IMR-90 (cell line): ENCODE data around the gene MMP21. TPM values are rescaled to one million over a fixed set of nuclear protein-coding genes. Genes with fewer than 3 reads are reported as not detected.

Experiments
- ATAC-seq: fragments of 200-7000 bp; cut with Tn5 transposase; 2 replicates; pipeline ENCODE4 v1.9.1; 2020; ENCODE audit warnings: low read depth, mild to moderate bottlenecking, moderate library complexity
- BruUV-seq: library from RNA; stranded (reverse); fragments of 400-500 nt; replicated peaks from 2 replicates; lab custom pipeline; 2021; lab: Mats Ljungman, UMichigan
- CTCF ChIA-PET: fragments of 300-600 bp; formaldehyde crosslinking; extraction: SDS; loops from one replicate; lab custom pipeline; 2021; ENCODE audit warnings: antibody characterized with exemption; lab: Yijun Ruan, JAX
- POLR2A ChIA-PET: fragments of 300-600 bp; sonication (Branson Sonifier 250); formaldehyde crosslinking; loops from one replicate; lab custom pipeline; 2022; ENCODE audit warnings: antibody characterized with exemption; ENCODE audit not compliant: unreplicated experiment; lab: Charles Lee
- DNase-seq: peaks from one replicate; pipeline ENCODE4 v3.0.0; 2013
- H2AFZ ChIP-seq: replicated peaks from 2 replicates; pipeline ENCODE3; 2013; ENCODE audit warnings: low read length, mild to moderate bottlenecking; ENCODE audit not compliant: poor library complexity
- H2AK5ac ChIP-seq: 2 replicates; pipeline ENCODE4 v1.6.1; 2013; ENCODE audit warnings: low read depth, low read length, inconsistent platforms
- H2AK9ac ChIP-seq: replicated peaks from 2 replicates; pipeline ENCODE3; 2013; ENCODE audit warnings: mild to moderate bottlenecking, low read depth, low read length, moderate library complexity; ENCODE audit not compliant: poor library complexity
- H2BK120ac ChIP-seq: 2 replicates; pipeline ENCODE4 v1.6.1; 2013; ENCODE audit warnings: low read depth, low read length, inconsistent platforms
- H2BK15ac ChIP-seq: 3 replicates; pipeline ENCODE4 v1.6.1; 2013; ENCODE audit warnings: low read depth, low read length, inconsistent platforms
- H2BK20ac ChIP-seq: 2 replicates; pipeline ENCODE4 v1.6.1; 2013; ENCODE audit warnings: low read depth, mild to moderate bottlenecking, inconsistent platforms, low read length, moderate library complexity
- H2BK5ac ChIP-seq: 2 replicates; pipeline ENCODE4 v1.6.1; 2013; ENCODE audit warnings: mild to moderate bottlenecking, low read depth, low read length, inconsistent platforms; ENCODE audit not compliant: poor library complexity, severe bottlenecking
- H3K14ac ChIP-seq: replicated peaks from 2 replicates; pipeline ENCODE4 v1.6.1; 2013; ENCODE audit warnings: low read depth, low read length, inconsistent platforms
- H3K18ac ChIP-seq: 2 replicates; pipeline ENCODE4 v1.6.1; 2013; ENCODE audit warnings: low read depth, low read length, control low read depth
- H3K23ac ChIP-seq: 2 replicates; pipeline ENCODE4 v1.6.1; 2013; ENCODE audit warnings: low read depth, low read length, inconsistent platforms
- H3K27ac ChIP-seq: 2 replicates; pipeline ENCODE4 v1.5.1; 2013; ENCODE audit warnings: mild to moderate bottlenecking, control low read depth, low read length; ENCODE audit not compliant: insufficient read depth
- H3K27me3 ChIP-seq: 2 replicates; pipeline ENCODE4 v1.6.1; 2013; ENCODE audit warnings: low read length; ENCODE audit not compliant: control insufficient read depth, insufficient read depth
- H3K36me3 ChIP-seq: 2 replicates; pipeline ENCODE4 v1.6.1; 2013; ENCODE audit warnings: low read length, mixed read lengths; ENCODE audit not compliant: control insufficient read depth, insufficient read depth
- H3K4ac ChIP-seq: 2 replicates; pipeline ENCODE4 v1.6.1; 2013; ENCODE audit warnings: low read depth, low read length, inconsistent platforms
- H3K4me1 ChIP-seq: 2 replicates; pipeline ENCODE4 v1.6.1; 2013; ENCODE audit warnings: low read length, mixed read lengths; ENCODE audit not compliant: control insufficient read depth, insufficient read depth
- H3K4me2 ChIP-seq: 2 replicates; pipeline ENCODE4 v1.6.1; 2013; ENCODE audit warnings: low read depth, mild to moderate bottlenecking, control low read depth, low read length, moderate library complexity
- H3K4me3 ChIP-seq: 2 replicates; pipeline ENCODE4 v1.5.1; 2013; ENCODE audit warnings: low read depth, mild to moderate bottlenecking, control low read depth, low read length, moderate library complexity; ENCODE audit not compliant: insufficient read depth
- H3K56ac ChIP-seq: 2 replicates; pipeline ENCODE4 v1.6.1; 2013; ENCODE audit warnings: low read length, inconsistent platforms; ENCODE audit not compliant: insufficient read depth; ENCODE audit errors: extremely low read depth
- H3K79me1 ChIP-seq, 2 experiments: 2 replicates each; pipeline ENCODE4 v1.6.1; 2013; ENCODE audit warnings: low read length in 2 of 2, inconsistent platforms in 1 of 2, low read depth in 1 of 2
- H3K9ac ChIP-seq: 2 replicates; pipeline ENCODE4 v1.6.1; 2013; ENCODE audit warnings: low read depth, low read length, control low read depth
- H3K9me1 ChIP-seq: 2 replicates; pipeline ENCODE4 v1.6.1; 2013; ENCODE audit warnings: low read length, inconsistent platforms; ENCODE audit not compliant: insufficient read depth
- H3K9me3 ChIP-seq: 2 replicates; pipeline ENCODE4 v1.6.1; 2013; ENCODE audit warnings: low read length; ENCODE audit not compliant: control insufficient read depth, insufficient read depth
- H4K20me1 ChIP-seq: 2 replicates; pipeline ENCODE4 v1.6.1; 2013; ENCODE audit warnings: low read length, inconsistent platforms; ENCODE audit not compliant: insufficient read depth
- H4K5ac ChIP-seq: 2 replicates; pipeline ENCODE4 v1.6.1; 2013; ENCODE audit warnings: mild to moderate bottlenecking, low read depth, low read length, control low read depth
- H4K8ac ChIP-seq, 2 experiments: 2 replicates each; pipeline ENCODE4 v1.6.1; 2013; ENCODE audit warnings: low read depth in 2 of 2, low read length in 2 of 2, control low read depth in 1 of 2, inconsistent platforms in 1 of 2
- H4K91ac ChIP-seq: 2 replicates; pipeline ENCODE4 v1.6.1; 2013; ENCODE audit warnings: low read depth, low read length, inconsistent platforms; ENCODE audit not compliant: insufficient read depth
- BHLHE40 ChIP-seq: fragments of 150-350 bp; IDR thresholded peaks from 2 replicates; pipeline ENCODE4 v1.6.1; 2016; ENCODE audit warnings: mild to moderate bottlenecking, low read depth, low read length
- CEBPB ChIP-seq: IDR thresholded peaks from 2 replicates; pipeline ENCODE4 v1.6.1; 2012; ENCODE audit warnings: low read depth, low read length, improper control_type of control experiment
- MAFK ChIP-seq: IDR thresholded peaks from 2 replicates; pipeline ENCODE4 v1.6.1; 2012; ENCODE audit warnings: low read depth, low read length, improper control_type of control experiment
- NFE2L2 ChIP-seq: fragments of 150-350 bp; IDR thresholded peaks from 2 replicates; pipeline ENCODE4 v1.6.1; 2016; ENCODE audit warnings: low read depth, mild to moderate bottlenecking, low read length
- RAD21 ChIP-seq: IDR thresholded peaks from 2 replicates; pipeline ENCODE4 v1.6.1; 2012; ENCODE audit warnings: low read length, improper control_type of control experiment
- RCOR1 ChIP-seq: IDR thresholded peaks from 2 replicates; pipeline ENCODE4 v1.6.1; 2012; ENCODE audit warnings: mild to moderate bottlenecking, low read length, improper control_type of control experiment; ENCODE audit not compliant: insufficient replicate concordance
- WGBS, 2 experiments: methylation state at CpG; one replicate each; pipeline versions ENCODE4 v1.1.5 to v1.1.7; 2013; ENCODE audit warnings: missing lambda C conversion rate in 2 of 2; ENCODE audit not compliant: insufficient read length in 1 of 2; ENCODE audit errors: extremely low coverage in 2 of 2; 5-methylcytosine and 5-hydroxymethylcytosine counted together
- dilution Hi-C: fragments of 300-500 bp; cut with HindIII; formaldehyde crosslinking; loops from one replicate; pipeline ENCODE4 v1.14.3; 2018; ENCODE audit warnings: low sequenced_read_pairs; ENCODE audit not compliant: unreplicated experiment
- in situ Hi-C: fragments of 300-500 bp; cut with MboI; formaldehyde crosslinking; loops from 3 replicates; pipeline ENCODE4 v1.14.3; 2019; ENCODE audit warnings: low sequenced_read_pairs, inconsistent platforms, mixed read lengths
- intact Hi-C: fragments of 100-400 bp; cut with micrococcal nuclease; formaldehyde crosslinking; loops from 2 replicates; pipeline ENCODE4 v1.10.0; 2022
- polyA plus RNA-seq, 3 experiments: library from polyadenylated mRNA; depleted of rRNA; stranded (reverse); fragments of >200 nt; gene quantifications; 2 replicates each; pipeline ENCODE4 v1.2.3, GENCODE V29; 2012; ENCODE audit warnings: low replicate concordance in 1 of 3
- total RNA-seq: library from RNA; depleted of rRNA; stranded (reverse); fragments of >200 nt; gene quantifications from 2 replicates; pipeline ENCODE4 v1.2.3, GENCODE V29; 2012

Gene MMP21
- total and polyA plus RNA-seq, 2 of the 4 experiments (the other 2 are of a cell fraction), result not detected

DNA sequence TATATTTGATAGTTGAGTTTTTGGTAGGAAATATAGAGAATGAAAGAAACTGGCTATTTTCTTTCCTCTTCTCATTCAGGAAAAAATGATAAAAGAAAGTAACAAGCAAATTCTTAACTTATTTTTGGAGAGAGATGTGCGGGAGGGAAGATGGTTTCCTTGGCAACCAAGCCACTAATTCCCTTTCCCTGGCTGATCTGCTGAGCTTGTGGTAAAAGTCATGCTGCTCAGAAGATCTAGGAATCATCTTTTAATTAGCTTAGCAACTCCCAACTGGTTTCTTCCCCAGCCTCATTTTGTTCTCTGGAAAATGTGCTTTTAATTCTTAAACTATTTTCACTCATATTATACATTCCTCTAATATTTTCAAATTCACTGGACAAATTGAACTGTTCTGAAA, 35.6 kb upstream of the MMP21 start:
- no peak overlapping the region for H3K56ac ChIP-seq
- H4K8ac ChIP-seq, result no peak overlapping the region
- no peak overlapping the region for H4K91ac ChIP-seq
- dilution Hi-C loops (no loop called here), in situ Hi-C loops (no loop called here), intact Hi-C loops (loop anchor here (5.0 kb wide), 1 partner anchor 59 kb away; no protein-coding TSS in a partner anchor)
- no TSS peak for BruUV-seq
- no peak overlapping the region for H3K27ac ChIP-seq
- H3K23ac ChIP-seq, result no peak overlapping the region
- no peak overlapping the region for H2AFZ ChIP-seq
- no peaks in the 10 kb centered on the region for H3K79me1 ChIP-seq
- H3K4me3 ChIP-seq, result no peak overlapping the region
- peaks cover 43% of the 10 kb centered on the region for H3K36me3 ChIP-seq
- TF ChIP-seq RCOR1, result no peak
- no peak for TF ChIP-seq CEBPB
- no peak for TF ChIP-seq BHLHE40
- no peak for TF ChIP-seq NFE2L2
- TF ChIP-seq MAFK, result no peak
- TF ChIP-seq RAD21, result no peak
- H2BK5ac ChIP-seq, result no peak overlapping the region
- H4K20me1 ChIP-seq, result no peaks in the 10 kb centered on the region
- H3K4me1 ChIP-seq, result no peaks in the 10 kb centered on the region
- no peak overlapping the region for H2BK15ac ChIP-seq
- H2BK120ac ChIP-seq, result no peak overlapping the region
- DNase-seq (no peak), ATAC-seq (no peak)
- no peak overlapping the region for H3K4ac ChIP-seq
- H2AK5ac ChIP-seq, result no peak overlapping the region
- no CpG with 5 or more reads among the region's 1 CpG for WGBS, 2 experiments
- no peaks in the 10 kb centered on the region for H3K9me3 ChIP-seq
- no peak overlapping the region for H2BK20ac ChIP-seq
- H4K5ac ChIP-seq, result no peak overlapping the region
- H3K9me1 ChIP-seq, result no peaks in the 10 kb centered on the region; the same call in 1 of the 2 replicates
- no peak overlapping the region for H3K9ac ChIP-seq
- ChIA-PET POLR2A (no interaction called here), CTCF (interaction anchor here (0.6 to 1.0 kb wide), 2 partner anchors 32 to 1298 kb away, joined by 3 to 4 read pairs; no protein-coding TSS in a partner anchor)
- H3K18ac ChIP-seq, result no peak overlapping the region
- H2AK9ac ChIP-seq, result no peak overlapping the region
- H3K27me3 ChIP-seq, result no peaks in the 10 kb centered on the region
- H3K4me2 ChIP-seq, result no peak overlapping the region
- H3K14ac ChIP-seq, result no peak overlapping the region
